Heart right ventricle (tissue), 16 donors: ENCODE results near the gene UQCRC2. TPM values are rescaled to one million over a fixed set of nuclear protein-coding genes. Genes with fewer than 3 reads are reported as not detected.

Experiments
- ATAC-seq, 8 donors: fragments of 200-7000 bp; cut with Tn5 transposase; one replicate each; pipeline ENCODE4 v1.9.1; 2020; ENCODE audit warnings: mild to moderate bottlenecking in 8 of 8, moderate library complexity in 8 of 8, moderate number of reproducible peaks in 1 of 8
- DNase-seq, 2 donors: peaks; one replicate each; pipeline ENCODE4 v3.0.0-alpha.2; 2020
- H3K27ac ChIP-seq, 10 donors: fragments of 200-600 bp; sonication (generic) in 2 of 10; one replicate each; pipeline versions ENCODE4 v1.5.0 to v1.8.0; 2020 to 2022; ENCODE audit warnings: mild to moderate bottlenecking in 3 of 10
- H3K27me3 ChIP-seq, 7 donors: fragments of 200-600 bp; one replicate each; pipeline ENCODE4 v1.8.0; 2021 to 2022; ENCODE audit warnings: mild to moderate bottlenecking in 2 of 7
- H3K36me3 ChIP-seq, 9 donors: fragments of 200-600 bp; sonication (generic) in 1 of 9; one replicate each; pipeline versions ENCODE4 v1.5.0 to v1.8.0; 2020 to 2022; ENCODE audit warnings: mild to moderate bottlenecking in 2 of 9
- H3K4me1 ChIP-seq, 9 donors: fragments of 200-600 bp; sonication (generic) in 1 of 9; one replicate each; pipeline versions ENCODE4 v1.5.0 to v1.8.0; 2020 to 2022; ENCODE audit warnings: mild to moderate bottlenecking in 4 of 9
- H3K4me3 ChIP-seq, 10 donors: fragments of 200-600 bp; sonication (generic) in 2 of 10; one replicate each; pipeline versions ENCODE4 v1.5.0 to v1.8.0; 2020 to 2022; ENCODE audit warnings: mild to moderate bottlenecking in 7 of 10, moderate library complexity in 2 of 10
- H3K9me3 ChIP-seq, 11 donors: fragments of 200-600 bp in 10 of 11; sonication (generic) in 2 of 11; one replicate each; pipeline versions ENCODE4 v1.5.0 to v1.8.0; 2013 to 2022; ENCODE audit warnings: mild to moderate bottlenecking in 2 of 11, control low read depth in 1 of 11, moderate library complexity in 1 of 11
- WGBS, 2 donors: extraction: QIAGEN DNeasy Blood & Tissue Kit; methylation state at CpG; one replicate each; pipeline ENCODE4 v1.1.7; 2013; ENCODE audit warnings: inconsistent platforms in 1 of 2; 5-methylcytosine and 5-hydroxymethylcytosine counted together
- intact Hi-C, 10 donors: fragments of 100-400 bp; cut with DNase I; formaldehyde crosslinking; loops; one replicate each; pipeline versions ENCODE4 v1.11.1 to v1.14.2; 2022
- polyA plus RNA-seq, 2 donors: library from polyadenylated mRNA; stranded (reverse); fragments of 200-250 nt; gene quantifications; one replicate each; pipeline ENCODE4 v1.2.3, GENCODE V29; 2013
- total RNA-seq, 10 donors: library from RNA; stranded (reverse); fragmentation: NEBNext Ultra II Directional in 3 of 10; extraction: Animal tissue kit (Norgen Biotek cat#: 25700) in 3 of 10; gene quantifications; one replicate each; pipeline versions ENCODE4 v1.2.1 to v1.2.4, GENCODE V29; 2021 to 2023
- TF ChIP-seq, protein P1 (sequence below), 9 donors: fragments of 200-600 bp; sonication (generic) in 2 of 9; IDR thresholded peaks; one replicate each; pipeline versions ENCODE4 v1.5.0 to v1.8.0; 2021 to 2022; ENCODE audit warnings: antibody characterized with exemption in 9 of 9, mild to moderate bottlenecking in 5 of 9, moderate library complexity in 1 of 9
- donor health status: Arrhythmogenic right ventricular cardiomyopathy.
- donor health status: ischemic (EF 13 %, LVEDD 7.1; RV severe dilation, severe dysfunction).
- donor health status: healthy with polysubstance abuse.
- donor health status: DM: no; HTN: yes; CAD: no.
- donor health status: DM: no; HTN: no; CAD: no.
- donor health status: ischemic (EF 25% LVEDD 6.9; RV normal size, moderate dysfunction).
- donor health status: ischemic (EF 25% LVEDD 5.7; RV mildly dilated, moderate dysfunction).
- donor health status: healthy.
- donor health status: DM: yes; HTN: yes; CAD: no.
- donor health status: Ischemic cardiomyopathy.
- donor health status: ischemic (EF 35%, LVEDD 5.7; RV mildly dilated, moderate dysfunction).
- donor health status: nonischemic (EF 11% LVEDD 7.7; RV severe dilation, severe dysfunction).
- donor health status: DM: yes; HTN: yes; CAD: no.
- donor health status: PGD.
- donor health status: ischemic (EF 29% LVEDD 5.4; RV normal size, mild dysfunction).
- donor health status: nonischemic (EF 23%, LVEDD 6.1; RV moderate dilation, normal function).

UQCRC2 gene
- total and polyA plus RNA-seq, 12 donors, result 183 to 1,183 (median 958) TPM

DNA sequence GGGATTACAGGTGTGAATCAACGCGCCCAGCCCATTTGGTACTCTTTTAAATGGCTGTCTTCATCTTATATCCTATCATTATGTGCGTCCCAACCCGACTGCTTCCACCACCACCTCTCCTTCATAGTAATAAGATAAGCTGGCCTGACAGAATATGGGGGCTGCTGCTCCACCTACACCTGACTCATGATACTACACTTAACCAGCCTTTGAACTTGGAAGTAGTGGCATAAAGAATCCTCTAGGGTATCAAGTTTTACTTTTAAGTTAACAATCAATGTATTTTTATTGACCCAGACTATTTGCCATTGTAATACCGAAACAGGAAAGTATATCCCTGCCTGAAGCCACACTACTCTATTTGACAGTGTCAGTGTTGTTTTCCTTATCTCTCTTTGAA, 28.9 kb downstream of the UQCRC2 start:
- DNase-seq, result no peak
- Histone ChIP-seq H3K4me1 (peaks cover 0 to 23% (median 16%) of the 10 kb centered on the region in 9 donors), H3K36me3 (peaks cover 5 to 96% (median 67%) of the 10 kb centered on the region in 9 donors), H3K27ac (no peak overlapping the region), H3K27me3 (no peaks in the 10 kb centered on the region), H3K9me3 (no peaks in the 10 kb centered on the region), H3K4me3 (no peak overlapping the region)
- ATAC-seq, result no peak
- TF ChIP-seq, protein P1, sequence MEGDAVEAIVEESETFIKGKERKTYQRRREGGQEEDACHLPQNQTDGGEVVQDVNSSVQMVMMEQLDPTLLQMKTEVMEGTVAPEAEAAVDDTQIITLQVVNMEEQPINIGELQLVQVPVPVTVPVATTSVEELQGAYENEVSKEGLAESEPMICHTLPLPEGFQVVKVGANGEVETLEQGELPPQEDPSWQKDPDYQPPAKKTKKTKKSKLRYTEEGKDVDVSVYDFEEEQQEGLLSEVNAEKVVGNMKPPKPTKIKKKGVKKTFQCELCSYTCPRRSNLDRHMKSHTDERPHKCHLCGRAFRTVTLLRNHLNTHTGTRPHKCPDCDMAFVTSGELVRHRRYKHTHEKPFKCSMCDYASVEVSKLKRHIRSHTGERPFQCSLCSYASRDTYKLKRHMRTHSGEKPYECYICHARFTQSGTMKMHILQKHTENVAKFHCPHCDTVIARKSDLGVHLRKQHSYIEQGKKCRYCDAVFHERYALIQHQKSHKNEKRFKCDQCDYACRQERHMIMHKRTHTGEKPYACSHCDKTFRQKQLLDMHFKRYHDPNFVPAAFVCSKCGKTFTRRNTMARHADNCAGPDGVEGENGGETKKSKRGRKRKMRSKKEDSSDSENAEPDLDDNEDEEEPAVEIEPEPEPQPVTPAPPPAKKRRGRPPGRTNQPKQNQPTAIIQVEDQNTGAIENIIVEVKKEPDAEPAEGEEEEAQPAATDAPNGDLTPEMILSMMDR (IDR thresholded peaks at IDR 0.05), result no peak
- 90 to 94% methylated on average over 5 of the region's 5 CpGs for WGBS, 2 donors
- intact Hi-C loops, result no loop called here

DNA sequence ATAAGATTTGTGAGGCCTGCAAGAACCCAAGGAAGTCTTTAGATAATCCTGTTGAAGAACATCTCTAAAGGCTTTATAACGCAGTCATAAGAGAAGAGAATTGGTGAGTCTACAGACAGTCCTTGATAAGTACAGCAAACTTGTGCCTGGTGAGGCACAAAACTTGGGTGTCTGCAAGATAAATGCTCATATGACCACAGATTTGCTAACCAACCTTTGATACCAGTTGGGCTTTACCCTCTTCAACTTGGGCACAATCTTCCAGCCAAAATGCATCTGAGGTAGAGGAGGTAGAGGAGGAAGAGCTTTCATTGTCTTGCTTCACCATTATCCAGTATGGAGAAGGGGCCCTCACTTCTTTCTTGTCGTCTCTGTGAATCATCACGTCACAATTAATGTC, 30.9 kb downstream of the UQCRC2 start:
- peaks cover 0 to 40% (median 17%) of the 10 kb centered on the region in 9 donors for H3K4me1 ChIP-seq
- TF ChIP-seq, protein P1 (IDR thresholded peaks at IDR 0.05), result no peak
- no peaks in the 10 kb centered on the region for H3K9me3 ChIP-seq
- intact Hi-C loops, result no loop called here
- H3K36me3 ChIP-seq, result peaks cover 5 to 77% (median 49%) of the 10 kb centered on the region in 9 donors
- ATAC-seq (no peak), DNase-seq (no peak)
- no peaks in the 10 kb centered on the region for H3K27me3 ChIP-seq
- no peak overlapping the region for H3K4me3 ChIP-seq
- WGBS, 2 donors, result 82 to 85% methylated on average over 3 of the region's 3 CpGs
- peak overlapping the region in 1 of 10 donors; percentile 6 for H3K27ac ChIP-seq

DNA sequence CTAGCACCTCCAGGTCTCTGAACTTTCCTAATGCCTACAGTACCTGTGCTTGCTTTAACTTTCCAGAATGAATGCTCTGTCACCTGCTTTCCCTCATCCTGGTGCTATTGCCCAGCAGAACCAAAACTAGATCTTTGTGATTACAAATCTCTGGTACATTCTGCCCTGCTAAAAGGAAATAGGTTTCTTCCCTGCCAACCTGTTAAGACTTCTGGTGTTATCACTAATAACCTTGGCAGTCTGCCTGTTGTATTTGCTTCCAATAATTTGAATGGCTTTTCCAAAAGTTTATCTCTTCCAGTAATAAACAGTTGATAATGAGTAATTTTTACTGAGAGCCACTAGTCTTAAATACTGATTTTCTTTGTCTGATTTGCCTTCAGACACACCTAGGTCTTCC, 32.4 kb downstream of the UQCRC2 start:
- TF ChIP-seq, protein P1 (IDR thresholded peaks at IDR 0.05), result no peak
- ATAC-seq, result no peak
- Histone ChIP-seq H3K4me1 (peaks cover 0 to 55% (median 31%) of the 10 kb centered on the region in 9 donors), H3K27me3 (no peaks in the 10 kb centered on the region), H3K4me3 (no peak overlapping the region), H3K9me3 (no peaks in the 10 kb centered on the region), H3K36me3 (peaks cover under 1 to 62% (median 34%) of the 10 kb centered on the region in 9 donors), H3K27ac (peak overlapping the region in 3 of 10 donors; percentile 15 to 58 (median 43))
- no peak for DNase-seq
- intact Hi-C loops, result no loop called here

DNA sequence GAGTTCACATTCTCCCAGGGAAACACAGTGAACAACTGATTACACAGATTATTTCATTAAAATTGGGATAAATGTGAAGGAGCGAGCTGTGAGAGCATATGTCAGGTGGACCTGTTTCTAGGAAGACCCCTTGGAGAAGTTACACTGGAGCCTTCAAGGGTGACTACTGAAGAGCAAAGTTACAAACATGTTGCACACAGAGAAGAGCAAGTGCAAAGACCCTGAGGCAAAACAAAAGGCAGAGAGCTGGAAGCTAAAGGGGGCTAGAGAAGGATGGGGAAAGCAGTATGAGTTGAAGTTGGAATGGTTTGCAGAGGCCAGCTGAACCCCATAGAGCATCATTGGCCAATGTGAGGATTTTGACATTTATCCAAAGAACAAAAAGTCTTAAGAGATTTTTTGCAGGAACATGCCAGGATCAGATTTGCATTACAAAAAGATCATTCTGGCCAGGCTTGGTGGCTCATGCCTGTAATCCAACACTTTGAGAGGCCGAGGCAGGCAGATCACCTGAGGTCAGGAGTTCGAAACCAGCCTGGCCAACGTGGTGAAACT, 33.6 kb downstream of the UQCRC2 start:
- 82 to 87% methylated on average over 4 of the region's 4 CpGs for WGBS, 2 donors
- Histone ChIP-seq H3K4me3 (no peak overlapping the region), H3K4me1 (peaks cover 0 to 64% (median 43%) of the 10 kb centered on the region in 9 donors), H3K36me3 (peaks cover 0 to 49% (median 24%) of the 10 kb centered on the region in 9 donors), H3K27me3 (no peaks in the 10 kb centered on the region), H3K9me3 (no peaks in the 10 kb centered on the region), H3K27ac (peak overlapping the region in 2 of 10 donors; percentile 10 to 45)
- peak in 2 of 8 donors; percentile 17 to 25 for ATAC-seq
- DNase-seq, result no peak
- intact Hi-C loops, result no loop called here
- TF ChIP-seq, protein P1 (IDR thresholded peaks at IDR 0.05), result no peak
